SKM-1 (cell line): ENCODE data around the gene DUSP8.
"Not testable (repeated sequence)": the region's sequence is repeated elsewhere in the genome, so short reads cannot be mapped to it uniquely, and the experiment has no call there.

Experiments used
- DNase-seq: peaks from one replicate; lab custom pipeline; 2025; ENCODE audit not compliant: unreplicated experiment; lab: John Stamatoyannopoulos, UW

Gene DUSP8

DNA sequence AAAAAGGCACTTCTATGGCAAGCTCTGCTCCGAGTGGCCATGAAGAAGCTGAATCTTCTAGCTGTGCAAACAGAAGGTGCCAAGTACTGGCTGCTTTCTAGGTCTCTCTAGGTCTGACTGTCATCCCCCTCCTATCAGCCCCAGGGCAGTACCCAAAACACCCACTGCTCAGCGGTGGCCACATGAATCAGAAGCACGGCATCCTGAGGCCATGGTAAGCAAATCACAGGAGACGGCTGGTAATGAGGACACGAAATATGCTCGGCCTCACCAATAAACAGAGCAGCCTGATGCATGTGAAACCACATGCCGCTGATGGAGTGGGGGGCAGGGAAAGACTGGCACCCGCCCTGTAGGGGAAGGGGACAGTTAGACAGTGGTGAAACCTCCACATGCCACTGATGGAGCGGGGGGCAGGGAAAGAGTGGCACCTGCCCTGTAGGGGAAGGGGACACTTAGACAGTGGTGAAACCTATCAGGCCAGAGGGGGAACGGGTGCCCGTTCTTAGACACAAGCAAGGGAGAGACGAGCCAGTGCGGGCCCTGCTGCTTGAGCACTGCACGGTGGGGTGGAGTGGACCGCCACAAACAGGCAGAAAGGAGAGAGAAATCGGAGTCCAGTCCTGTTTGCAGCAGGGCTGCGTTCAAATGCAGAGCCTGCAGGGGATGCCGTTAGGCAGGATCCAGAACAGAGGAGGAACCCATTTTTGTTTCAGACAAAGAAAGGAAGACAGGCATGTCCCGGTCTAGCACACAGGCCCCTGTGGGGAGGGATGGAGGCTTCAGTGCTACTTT lies 55.6 kb downstream of the DUSP8 start:
- DNase-seq, result no peak

DNA sequence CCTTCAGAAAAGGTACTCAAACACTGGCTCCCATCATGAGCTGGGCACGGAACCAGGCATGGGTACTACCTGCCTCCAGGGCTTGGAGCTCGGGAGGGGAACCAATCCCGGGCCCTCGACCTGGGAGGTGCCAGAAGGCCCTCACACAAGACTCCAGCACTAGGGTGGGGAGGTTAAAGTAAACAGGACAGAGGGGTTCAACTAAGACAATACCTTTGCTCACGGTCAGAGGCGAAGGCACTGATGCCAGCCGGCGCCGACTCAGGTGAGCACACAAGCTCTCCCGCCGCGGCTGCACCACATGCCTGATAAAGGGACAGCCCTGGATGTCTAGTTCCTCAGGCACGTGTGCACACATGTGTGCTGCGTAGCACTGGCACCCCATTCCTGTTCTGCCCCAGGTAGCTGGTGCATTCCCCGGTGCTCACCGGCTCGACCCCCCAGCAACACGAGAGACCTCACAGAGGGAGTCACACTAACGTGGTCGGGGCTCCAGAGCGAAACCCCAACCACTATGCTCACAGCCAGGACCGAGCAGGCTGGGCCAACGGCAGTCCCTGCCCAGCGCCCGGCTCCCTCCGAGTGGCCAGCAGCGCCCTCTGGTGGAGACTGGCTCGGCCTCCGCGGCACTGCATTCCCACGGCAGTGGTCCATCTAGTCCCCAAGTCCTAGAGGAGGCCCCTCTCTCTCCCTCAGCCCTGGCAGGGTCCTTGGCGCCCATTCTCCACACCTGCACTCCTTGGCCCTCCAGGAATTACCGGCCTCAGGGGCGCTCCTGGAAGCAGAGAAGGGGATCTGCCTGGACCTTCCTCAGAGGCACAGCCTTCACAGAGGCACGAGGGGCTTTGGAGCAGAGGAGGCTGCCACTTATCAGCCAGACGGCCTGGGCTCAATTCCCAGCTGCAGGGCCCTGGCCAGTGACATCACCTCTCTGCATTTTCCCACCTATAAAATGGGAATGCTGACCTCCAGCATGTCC lies 56.7 kb downstream of the DUSP8 start:
- DNase-seq, result peak; percentile 24

DNA sequence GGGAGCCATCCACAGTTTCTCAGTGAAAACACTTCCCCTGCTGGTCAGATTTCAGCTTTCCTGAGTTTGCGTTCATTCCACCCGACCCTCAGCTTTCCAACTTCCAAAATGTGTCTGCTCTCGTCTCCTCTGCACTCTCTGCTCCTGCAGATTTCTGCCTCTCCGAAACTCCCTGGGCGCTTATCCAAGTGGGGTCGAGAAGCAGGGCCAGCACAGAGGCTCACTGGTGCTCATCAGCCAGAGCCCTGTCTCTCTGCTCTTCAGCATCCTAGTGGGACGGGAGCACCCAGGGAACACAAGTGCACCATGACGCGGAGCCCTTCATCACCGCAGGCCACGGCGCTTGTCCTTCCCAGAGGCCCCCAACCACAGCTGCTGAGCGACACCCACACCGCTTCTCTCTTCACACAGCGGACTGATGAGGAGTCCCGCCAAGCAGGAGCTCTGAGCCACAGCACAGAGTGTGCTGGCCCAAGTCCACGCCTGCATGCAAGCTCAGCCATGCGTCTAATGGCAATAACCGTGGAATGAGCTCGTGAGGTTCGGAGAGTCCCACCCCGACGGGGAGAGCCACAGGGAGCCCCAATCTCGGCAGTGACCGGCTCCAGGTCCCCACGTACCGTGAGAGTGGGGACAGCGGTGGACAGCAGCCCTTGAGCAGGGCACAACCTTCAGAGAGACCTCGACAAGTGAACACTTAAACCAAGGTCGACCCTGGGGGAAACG lies 57.6 kb downstream of the DUSP8 start:
- DNase-seq, result no peak

DNA sequence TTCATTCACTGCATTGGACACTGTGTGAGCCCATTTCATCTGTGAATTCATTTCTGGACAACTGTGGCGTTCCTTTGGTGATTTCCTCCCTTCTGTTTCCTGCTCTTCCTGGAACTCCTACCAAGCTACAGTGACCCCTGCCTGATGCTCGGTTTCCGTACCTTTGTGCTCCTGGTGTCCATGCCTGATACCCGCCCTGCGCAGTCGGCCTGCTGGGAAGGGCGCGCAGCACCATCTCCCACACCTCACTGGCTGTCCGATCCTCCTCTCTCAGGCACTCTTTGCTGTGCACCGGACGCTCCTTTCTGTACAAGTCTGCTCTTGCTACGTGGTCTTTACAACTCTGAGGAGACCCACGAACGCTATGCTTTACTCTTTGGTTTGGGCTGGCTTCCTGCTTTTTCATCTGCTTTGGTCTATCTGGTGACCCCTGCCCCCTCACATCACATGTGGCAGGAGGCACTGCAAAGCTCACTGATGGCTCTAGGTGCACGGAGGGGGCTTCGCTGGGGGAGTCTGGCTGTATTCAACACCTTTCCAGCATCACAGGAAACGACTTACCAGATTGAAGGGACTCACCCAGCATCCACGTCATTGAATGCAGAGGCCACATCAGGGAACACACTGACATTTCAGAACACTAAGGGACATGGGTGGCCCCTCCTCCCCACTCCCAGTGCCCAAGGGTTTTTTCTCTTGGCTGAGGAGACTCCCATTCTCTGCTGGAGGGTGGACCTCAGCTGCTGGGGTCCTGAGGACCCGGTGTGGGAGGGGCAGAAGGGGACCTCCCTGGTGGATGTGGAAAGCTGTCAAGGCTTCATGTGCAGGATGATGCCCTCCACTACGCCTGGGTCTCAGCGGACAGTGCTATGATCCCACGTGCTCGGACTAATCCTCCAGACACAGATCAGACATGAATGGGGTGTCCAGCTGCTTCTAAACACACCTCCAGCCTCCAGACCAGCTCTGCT lies 58.5 kb downstream of the DUSP8 start:
- DNase-seq, result no peak

DNA sequence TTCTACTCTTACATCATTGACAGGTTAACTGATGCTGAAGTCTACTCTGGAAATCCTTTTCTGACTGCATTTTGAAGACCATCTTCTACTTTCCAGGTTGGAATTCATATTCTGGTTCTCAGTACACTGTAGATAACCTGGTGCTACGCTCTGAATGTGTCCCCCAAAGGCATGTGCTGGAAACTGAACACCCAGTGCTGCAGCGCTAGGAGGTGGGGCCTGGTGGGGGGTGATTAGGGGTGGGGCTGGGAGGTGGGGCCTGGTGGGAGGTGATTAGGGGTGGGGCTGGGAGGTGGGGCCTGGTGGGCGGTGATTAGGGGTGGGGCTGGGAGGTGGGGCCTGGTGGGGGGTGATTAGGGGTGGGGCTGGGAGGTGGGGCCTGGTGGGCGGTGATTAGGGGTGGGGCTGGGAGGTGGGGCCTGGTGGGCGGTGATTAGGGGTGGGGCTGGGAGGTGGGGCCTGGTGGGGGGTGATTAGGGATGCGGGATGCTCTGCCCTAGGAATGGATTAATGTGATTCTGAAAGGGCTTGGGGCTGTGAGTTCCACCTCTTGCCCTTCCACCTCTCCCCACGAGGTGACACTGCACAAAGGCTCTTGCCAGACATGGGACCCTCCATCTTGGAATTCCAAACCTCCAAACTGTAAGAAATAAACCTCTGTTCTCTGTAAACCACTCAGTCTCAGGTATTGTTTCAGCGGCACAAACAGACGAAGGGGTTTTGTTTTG lies 59.4 kb downstream of the DUSP8 start:
- DNase-seq, result not testable (repeated sequence)

DNA sequence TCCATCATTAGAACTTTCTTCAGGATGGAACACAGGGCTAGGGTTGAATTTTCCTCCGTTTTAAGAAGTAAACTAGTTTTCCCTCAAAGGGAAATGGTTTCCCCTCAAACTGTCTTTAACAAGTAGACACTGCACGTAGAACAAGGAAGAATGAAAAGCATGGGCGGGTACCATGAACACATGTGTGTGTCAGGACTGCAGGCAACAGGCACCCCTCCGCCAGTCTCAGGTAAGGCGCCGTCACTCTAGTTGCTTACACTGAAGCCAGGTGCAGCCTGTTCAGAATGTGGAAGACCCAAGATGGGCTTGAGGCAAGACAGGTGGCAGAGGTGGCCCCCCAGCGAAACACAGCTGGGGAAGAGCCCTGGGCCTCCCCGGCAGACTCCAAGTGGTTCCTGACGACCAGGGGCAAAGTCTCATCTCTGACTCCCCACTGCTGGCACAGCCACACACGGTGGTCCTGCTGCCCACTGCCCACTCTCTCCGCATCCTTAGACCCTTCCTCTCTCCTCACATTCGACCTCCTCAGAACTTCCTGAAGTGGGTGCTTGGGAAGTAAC lies 60.1 kb downstream of the DUSP8 start:
- DNase-seq, result no peak

DNA sequence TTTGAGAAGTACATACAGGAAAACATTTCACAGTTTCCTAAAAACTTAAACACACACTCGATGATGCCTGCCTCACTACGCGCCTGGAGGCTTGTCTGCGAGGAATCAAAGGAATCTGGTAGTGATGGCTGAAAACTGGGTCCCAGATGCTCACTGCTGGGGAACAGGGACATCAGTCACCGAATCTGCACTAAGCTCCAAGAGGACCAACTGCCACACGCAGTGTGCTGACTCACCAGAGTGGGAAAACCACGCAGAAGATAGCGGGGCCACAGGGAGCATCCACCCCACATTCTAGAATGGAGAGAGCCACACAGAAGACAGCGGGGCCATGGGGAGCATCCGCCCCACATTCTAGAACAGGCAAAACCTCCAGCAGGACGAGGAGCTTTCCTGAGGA lies 61.1 kb downstream of the DUSP8 start:
- DNase-seq, result no peak

DNA sequence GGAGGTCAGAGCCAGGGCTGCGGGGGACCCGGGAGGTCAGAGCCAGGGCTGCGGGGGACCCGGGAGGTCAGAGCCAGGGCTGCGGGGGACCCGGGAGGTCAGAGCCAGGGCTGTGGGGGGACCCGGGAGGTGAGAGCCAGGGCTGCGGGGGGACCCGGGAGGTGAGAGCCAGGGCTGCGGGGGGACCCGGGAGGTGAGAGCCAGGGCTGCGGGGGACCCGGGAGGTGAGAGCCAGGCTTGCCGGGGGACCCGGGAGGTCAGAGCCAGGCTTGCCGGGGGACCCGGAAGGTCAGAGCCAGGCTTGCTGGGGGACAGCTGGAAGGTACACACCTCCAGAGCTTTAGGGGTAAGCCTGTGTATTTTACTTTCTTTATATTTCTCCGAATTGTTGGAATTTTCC lies 61.7 kb downstream of the DUSP8 start:
- DNase-seq, result not testable (repeated sequence)

DNA sequence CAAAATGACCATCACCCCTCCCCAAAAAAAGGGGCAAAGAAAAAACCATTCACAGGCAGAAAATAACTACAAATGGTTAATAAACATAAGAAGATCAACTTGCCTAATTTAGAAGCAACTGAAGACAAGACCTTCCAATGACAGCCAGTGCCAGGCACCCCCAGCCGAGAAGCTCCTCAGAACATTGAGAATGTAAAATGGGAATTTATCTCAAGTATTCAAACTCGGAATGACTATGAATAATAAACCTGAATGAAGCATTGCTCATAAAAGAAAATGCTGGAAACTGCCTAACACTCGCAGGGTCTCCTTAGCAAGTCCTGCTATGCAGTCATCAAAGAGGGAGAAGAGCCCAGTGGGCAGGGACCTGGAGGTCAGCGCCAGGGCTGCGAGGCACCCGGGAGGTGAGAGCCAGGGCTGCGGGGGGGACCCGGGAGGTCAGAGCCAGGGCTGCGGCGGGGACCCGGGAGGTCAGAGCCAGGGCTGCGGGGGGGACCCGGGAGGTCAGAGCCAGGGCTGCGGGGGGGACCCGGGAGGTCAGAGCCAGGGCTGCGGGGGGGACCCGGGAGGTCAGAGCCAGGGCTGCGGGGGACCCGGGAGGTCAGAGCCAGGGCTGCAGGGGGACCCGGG lies 62.3 kb downstream of the DUSP8 start:
- DNase-seq, result no peak

DNA sequence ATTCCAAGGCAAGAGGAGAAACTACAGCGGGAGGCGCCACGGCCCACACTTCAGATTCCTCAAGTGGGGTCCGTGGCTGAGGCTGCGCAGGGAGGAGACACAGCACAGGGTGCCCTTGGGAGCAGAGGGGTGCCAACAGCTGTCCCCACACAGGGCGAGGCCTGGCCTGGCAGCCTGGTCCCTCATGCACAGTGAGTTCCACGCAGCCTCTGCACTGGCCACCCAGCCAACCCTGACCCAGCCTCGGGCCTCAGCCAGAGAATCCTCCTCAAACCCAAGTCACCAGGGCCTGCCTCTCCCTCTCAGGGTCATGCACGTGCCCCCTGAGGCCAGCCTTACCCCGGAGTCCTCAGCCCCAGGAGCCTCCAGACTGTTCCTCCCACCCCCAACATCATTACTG lies 63.1 kb downstream of the DUSP8 start:
- DNase-seq, result no peak

DNA sequence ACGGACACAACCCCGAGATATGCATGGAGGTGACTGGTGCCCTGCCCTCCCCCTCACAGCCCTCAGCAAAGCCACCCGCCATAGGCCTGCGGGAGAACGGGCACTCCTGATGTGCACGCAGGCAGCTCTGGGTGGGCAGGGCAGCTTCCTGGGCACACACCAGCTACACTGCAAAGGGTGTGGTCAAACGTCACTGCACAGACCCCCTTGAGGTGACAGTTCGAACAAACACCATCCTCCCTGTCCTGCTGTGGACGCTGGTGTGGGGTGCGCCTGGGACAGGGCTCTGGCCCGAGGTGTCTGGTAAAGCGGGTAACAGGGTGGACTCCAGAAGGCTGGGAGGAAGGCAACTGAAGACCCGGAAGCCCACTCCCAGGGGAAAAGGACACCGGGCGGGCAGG lies 63.6 kb downstream of the DUSP8 start:
- DNase-seq, result no peak

DNA sequence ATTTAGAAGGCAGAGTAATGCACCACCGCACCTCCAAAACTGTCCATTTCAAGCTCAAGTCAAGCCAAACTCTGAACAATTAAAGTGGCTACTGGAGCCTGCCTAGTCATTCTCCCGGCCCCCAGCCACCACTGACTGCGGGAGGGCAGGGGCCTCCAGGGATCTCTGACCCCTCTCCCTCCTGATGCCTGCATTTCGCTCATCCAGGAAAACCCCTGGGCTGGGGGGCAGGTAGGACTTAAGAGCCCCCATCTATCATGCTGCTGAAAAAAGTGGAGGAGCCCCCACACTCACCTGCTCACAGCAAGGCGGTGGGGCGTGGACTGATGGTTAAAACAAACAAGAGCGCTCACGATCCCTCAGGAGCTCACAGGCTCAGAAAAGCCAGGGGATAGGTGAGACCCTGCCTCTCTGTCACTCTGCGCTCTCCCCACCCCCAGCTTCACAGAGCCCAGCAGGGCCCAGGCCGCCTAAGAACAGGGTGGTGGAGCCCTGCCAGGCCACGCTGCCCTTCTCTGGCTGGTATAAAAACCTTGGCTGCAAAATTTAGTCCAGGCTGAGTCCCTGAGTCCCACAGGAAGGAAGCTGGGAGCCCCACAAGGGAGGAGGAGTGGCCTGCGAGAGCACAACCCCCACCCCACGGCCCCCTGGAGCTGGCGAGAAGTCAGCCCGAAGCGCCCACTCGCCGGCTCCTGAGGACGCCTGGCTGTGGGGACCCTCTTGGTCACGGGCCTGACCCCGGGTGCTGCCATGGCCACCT lies 64.5 kb downstream of the DUSP8 start:
- DNase-seq, result no peak

DNA sequence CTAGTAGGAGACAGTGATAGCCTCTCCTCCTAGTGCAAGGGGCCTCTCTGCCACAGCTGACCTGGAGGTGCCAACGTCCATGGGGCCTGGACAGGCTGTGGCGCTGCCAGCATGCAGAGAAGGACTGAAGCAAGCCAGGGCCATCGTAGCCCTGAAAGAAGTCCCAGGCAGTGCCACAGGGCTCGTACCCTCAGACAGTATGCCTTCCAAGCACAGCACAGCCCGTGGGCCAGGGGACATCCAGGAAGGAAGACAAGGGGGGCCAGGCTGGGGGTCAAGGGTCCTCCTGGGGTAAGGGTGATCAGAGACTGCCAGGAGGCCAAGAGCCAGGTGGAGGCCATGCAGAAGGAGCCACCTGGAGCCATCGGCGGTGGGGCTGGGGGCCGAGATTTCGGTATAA lies 65.1 kb downstream of the DUSP8 start:
- DNase-seq, result no peak

DNA sequence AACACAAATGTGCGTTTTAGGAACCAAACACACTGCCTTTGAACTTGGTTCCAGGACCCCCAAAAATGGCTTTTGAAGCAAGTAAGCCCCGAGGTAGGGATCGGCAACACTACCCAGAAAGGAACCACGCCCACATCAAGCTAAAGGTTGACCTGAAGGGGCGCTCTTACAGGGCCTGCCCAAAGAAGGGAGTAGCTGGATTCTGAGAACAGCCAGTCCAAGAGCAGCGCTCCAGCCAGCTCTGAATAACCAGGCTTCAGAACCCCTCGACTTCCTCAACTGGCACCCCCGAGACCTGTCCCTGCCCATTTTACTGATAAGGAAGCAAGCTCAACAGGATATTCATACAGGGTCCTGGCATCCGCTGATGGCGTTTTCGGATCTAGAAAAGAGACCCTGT lies 66.6 kb downstream of the DUSP8 start:
- no peak for DNase-seq

DNA sequence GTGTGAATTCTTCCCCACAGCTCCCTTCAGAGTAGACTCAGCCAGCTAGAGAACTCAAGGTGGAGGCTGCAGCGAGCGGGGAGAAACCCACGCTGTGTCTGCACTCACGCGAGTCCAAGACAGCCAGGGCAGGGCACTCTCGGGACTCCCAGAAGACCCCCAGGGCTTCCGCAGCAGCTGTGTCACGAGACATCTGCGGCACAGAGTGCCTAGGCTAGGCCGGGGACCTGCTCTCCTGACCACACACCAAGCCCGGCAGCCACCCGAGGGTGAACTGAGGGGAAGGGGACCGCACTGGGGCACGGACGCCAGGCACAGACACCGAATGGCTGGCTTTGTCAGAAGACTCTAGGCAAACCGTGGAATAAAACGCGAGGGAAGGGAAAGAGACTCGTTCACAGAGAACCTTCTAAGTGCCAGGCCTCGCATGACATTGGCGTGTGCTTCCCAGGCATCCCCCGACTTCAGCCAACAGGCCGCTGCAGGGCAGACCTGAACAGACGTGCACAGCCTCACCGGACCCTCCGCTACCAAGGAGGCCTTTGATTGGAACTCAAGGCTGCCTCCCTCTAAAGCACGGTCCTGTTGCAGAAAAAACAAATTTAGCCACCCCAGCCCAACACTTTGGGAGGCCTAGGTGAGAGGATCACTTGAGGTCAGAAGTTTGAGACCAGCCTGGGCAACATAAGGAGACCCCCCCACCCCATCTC lies 67.3 kb downstream of the DUSP8 start:
- no peak for DNase-seq

DNA sequence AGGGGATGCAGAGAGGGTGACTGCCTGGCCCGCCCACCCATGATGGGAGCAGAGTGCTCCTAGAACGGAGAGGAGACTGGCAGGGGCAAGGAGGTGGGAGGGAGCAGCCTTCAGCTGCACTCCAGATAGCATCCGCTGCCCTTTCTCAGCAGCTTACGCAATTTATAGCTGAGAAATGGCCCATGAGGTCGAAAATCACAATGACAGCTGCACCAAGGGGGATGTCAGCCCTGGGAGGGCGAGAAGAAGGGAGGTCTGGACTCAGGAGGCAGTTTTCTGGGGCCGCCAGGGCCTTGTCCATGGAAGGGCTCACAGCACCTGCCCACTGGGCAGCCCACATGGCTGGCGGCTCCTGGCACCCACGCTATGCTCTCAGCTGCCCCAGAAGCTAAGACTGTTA lies 67.9 kb downstream of the DUSP8 start:
- DNase-seq, result no peak
